Stomach (tissue), 4 donors: ENCODE results near the gene STX1A.

ENCODE experiments used
- EP300 ChIP-seq: sonication (generic); formaldehyde crosslinking; IDR thresholded peaks from one replicate; pipeline ENCODE4 v1.6.1; 2017; ENCODE audit warnings: antibody characterized with exemption
- POLR2A ChIP-seq, 4 donors: fragments of 450-650 bp; IDR thresholded peaks; one replicate each; pipeline ENCODE4 v1.6.1; 2016; ENCODE audit warnings: antibody characterized with exemption in 4 of 4, control low read depth in 2 of 4, mild to moderate bottlenecking in 1 of 4, moderate library complexity in 1 of 4

- TF ChIP-seq EP300 (no peak), POLR2A (IDR thresholded peaks at IDR 0.05) (no peak)
Observed at GRCh38 chr7:73650524-73650923, 68.9 kb downstream of the STX1A start.
